Kidney epithelial cell (primary cell): ENCODE results near the gene CERKL. TPM values are rescaled to one million over a fixed set of nuclear protein-coding genes. Genes with fewer than 3 reads are reported as not detected.

Experiments used
- DNase-seq: peaks from one replicate; pipeline ENCODE4 v3.0.0-alpha.2; 2010; ENCODE audit warnings: low read depth
- H3K27me3 ChIP-seq: 2 replicates; pipeline ENCODE4 v1.6.0; 2011; ENCODE audit warnings: low read length; ENCODE audit not compliant: control insufficient read depth, insufficient read depth
- H3K36me3 ChIP-seq: 2 replicates; pipeline ENCODE4 v1.5.1; 2011; ENCODE audit warnings: low read length; ENCODE audit not compliant: control insufficient read depth, insufficient read depth
- H3K4me3 ChIP-seq: 2 replicates; pipeline ENCODE4 v1.5.1; 2011; ENCODE audit warnings: low read depth, mild to moderate bottlenecking, control low read depth, low read length
- total RNA-seq: library from RNA; depleted of rRNA; stranded (reverse); fragments of >200 nt; gene quantifications from 2 replicates; pipeline ENCODE4 v1.2.3, GENCODE V29; 2015
- TF ChIP-seq, protein P1 (sequence below): IDR thresholded peaks from 2 replicates; pipeline ENCODE4 v1.5.1; 2011; ENCODE audit warnings: mild to moderate bottlenecking, moderate library complexity, low read length, control low read depth, inconsistent platforms; ENCODE audit not compliant: insufficient read depth, poor library complexity, severe bottlenecking

The CERKL gene
- total RNA-seq, 1 donor from 2014 or later = 0.17 TPM

DNA sequence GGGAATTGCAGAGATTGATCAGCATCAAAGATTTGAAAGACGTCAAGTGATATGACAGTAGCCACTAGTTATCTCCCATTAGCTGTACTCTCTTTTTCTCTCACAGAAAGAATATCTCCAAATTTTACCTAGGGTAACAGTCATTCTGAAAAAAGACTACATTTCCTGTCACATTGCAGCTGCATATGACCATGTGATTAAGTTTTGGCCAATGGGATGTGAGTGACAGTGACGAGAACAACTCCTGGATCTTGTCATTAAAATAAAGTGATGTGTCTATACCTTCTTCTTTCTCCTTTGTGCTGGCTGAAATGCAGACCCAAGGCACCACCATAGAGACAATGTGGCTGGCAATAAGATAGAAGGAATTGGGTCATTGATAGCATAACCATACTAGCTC lies 34.0 kb upstream of the CERKL start:
- no peak for DNase-seq
- Histone ChIP-seq H3K36me3 (no peaks in the 10 kb centered on the region), H3K27me3 (peaks cover 13% of the 10 kb centered on the region), H3K4me3 (no peak overlapping the region)
- TF ChIP-seq, protein P1, sequence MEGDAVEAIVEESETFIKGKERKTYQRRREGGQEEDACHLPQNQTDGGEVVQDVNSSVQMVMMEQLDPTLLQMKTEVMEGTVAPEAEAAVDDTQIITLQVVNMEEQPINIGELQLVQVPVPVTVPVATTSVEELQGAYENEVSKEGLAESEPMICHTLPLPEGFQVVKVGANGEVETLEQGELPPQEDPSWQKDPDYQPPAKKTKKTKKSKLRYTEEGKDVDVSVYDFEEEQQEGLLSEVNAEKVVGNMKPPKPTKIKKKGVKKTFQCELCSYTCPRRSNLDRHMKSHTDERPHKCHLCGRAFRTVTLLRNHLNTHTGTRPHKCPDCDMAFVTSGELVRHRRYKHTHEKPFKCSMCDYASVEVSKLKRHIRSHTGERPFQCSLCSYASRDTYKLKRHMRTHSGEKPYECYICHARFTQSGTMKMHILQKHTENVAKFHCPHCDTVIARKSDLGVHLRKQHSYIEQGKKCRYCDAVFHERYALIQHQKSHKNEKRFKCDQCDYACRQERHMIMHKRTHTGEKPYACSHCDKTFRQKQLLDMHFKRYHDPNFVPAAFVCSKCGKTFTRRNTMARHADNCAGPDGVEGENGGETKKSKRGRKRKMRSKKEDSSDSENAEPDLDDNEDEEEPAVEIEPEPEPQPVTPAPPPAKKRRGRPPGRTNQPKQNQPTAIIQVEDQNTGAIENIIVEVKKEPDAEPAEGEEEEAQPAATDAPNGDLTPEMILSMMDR = no peak

DNA sequence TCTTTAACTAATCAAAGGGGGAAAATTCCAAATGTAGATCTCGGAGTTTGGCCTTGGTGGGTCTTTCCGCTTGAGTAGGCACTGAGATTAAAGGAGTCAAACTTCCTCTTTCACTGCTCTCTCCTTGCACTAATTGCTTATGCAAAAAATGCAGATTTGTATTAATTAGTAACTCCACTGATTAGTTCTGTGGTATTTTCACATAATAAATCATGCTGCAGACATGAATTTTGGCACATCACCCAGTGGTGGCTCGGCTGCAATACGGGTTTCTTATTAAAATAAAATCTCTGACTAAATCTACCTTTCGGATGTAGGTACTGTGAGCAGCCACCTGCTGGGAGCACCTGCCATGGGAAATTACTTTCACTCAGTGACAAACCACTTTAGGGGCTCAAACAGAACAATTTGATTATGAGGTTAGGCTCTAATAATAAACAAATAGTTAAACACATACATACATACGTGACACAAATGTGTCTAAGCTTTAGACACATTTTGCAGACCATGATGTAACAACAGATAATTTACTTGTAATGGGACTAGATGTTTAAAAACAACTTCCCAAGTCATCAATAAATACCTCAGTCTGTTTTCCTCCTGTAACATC lies 29.8 kb upstream of the CERKL start:
- DNase-seq = no peak
- peaks cover 50% of the 10 kb centered on the region for H3K27me3 ChIP-seq
- no peaks in the 10 kb centered on the region for H3K36me3 ChIP-seq
- TF ChIP-seq, protein P1 = no peak
- no peak overlapping the region for H3K4me3 ChIP-seq

- H3K4me3 ChIP-seq = no peak overlapping the region
- peaks cover 65% of the 10 kb centered on the region for H3K27me3 ChIP-seq
- TF ChIP-seq, protein P1 = no peak
- H3K36me3 ChIP-seq = no peaks in the 10 kb centered on the region
- DNase-seq = no peak
Observed at GRCh38 chr2:181685150-181685688, 28.3 kb upstream of the CERKL start.

GRCh38 chr2:181684454-181685149 lies 27.7 kb upstream of the CERKL start:
- Histone ChIP-seq H3K36me3 (no peaks in the 10 kb centered on the region), H3K4me3 (no peak overlapping the region), H3K27me3 (peaks cover 68% of the 10 kb centered on the region)
- no peak for DNase-seq
- TF ChIP-seq, protein P1 = no peak

DNA sequence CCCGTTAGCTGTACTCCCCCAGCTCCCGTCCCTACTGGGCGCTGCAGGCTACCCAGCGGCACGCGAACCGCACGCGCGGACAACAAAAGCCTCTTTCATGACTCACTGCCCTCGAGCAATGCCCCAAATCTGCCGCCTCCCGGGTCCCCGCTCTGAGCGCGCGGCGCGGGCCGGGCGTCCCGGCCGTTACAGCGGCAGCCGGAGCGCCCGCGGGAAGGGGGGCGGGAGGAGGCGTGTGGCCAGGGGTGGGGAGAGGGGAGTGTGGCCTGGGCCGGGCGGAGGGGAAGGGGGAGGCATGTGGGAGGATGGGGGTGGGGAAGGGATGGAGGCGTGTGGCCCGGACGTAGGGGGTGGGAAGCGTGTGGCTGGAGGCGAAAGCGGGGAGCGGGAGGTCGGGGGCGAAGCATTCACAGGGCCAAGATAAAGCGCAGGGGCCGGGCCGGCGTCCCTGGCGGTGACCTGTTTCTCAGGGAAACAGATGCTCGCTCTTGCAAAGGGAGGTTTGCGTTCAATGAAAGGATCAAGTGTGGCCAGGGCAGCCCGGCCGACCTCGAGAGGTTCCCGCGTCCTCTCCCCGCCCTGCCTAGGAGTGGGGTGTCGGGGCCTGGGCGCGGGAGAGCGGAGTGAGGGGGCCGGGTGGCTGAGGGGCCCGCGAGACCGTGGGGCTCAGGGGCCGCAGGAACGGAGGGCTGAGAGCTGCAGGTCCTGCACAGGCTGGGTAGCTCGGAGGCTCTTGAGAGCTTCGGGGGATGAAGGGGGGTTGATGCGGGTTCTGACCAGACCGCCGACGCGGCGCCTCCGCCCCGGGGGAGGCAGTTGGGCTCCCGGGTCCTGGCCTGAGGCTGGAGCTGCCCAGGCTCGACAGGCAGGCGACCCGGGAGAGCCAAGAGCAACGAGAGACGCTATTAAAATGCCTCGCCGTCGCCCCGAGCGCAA lies 26.9 kb upstream of the CERKL start:
- no peak for DNase-seq
- H3K4me3 ChIP-seq = no peak overlapping the region

More for the DNA sequence above, 26.9 kb upstream of the CERKL start:
- H3K36me3 ChIP-seq = no peaks in the 10 kb centered on the region
- H3K27me3 ChIP-seq = peaks cover 73% of the 10 kb centered on the region
- TF ChIP-seq, protein P1 = no peak
